H9 (cell line): ENCODE data around the gene SLIT1. TPM values are rescaled to one million over a fixed set of nuclear protein-coding genes. Genes with fewer than 3 reads are reported as not detected.

Experiments used
- DNase-seq: peaks from one replicate; pipeline ENCODE4 v3.0.0-alpha.2; 2017
- H2AFZ ChIP-seq: one replicate; pipeline ENCODE4 v1.6.1; 2013; ENCODE audit warnings: mild to moderate bottlenecking, low read length, control low read depth, moderate library complexity
- H2AK5ac ChIP-seq: 2 replicates; pipeline ENCODE4 v1.6.1; 2013; ENCODE audit warnings: low read length, control low read depth, mixed read lengths; ENCODE audit not compliant: insufficient read length
- H2BK120ac ChIP-seq: one replicate; pipeline ENCODE4 v1.6.1; 2013; ENCODE audit warnings: low read depth, mild to moderate bottlenecking, low read length, control low read depth, inconsistent platforms; ENCODE audit not compliant: poor library complexity, severe bottlenecking
- H2BK12ac ChIP-seq: 2 replicates; pipeline ENCODE4 v1.6.1; 2013; ENCODE audit warnings: low read length, control low read depth, mixed read lengths, low read depth; ENCODE audit not compliant: insufficient read length
- H2BK15ac ChIP-seq: 2 replicates; pipeline ENCODE4 v1.6.1; 2013; ENCODE audit warnings: low read depth, low read length, control low read depth
- H2BK20ac ChIP-seq: one replicate; pipeline ENCODE4 v1.6.1; 2013; ENCODE audit warnings: low read depth, mild to moderate bottlenecking, low read length, control low read depth, inconsistent platforms; ENCODE audit not compliant: poor library complexity, severe bottlenecking
- H2BK5ac ChIP-seq: 2 replicates; pipeline ENCODE4 v1.6.1; 2013; ENCODE audit warnings: low read length, control low read depth, mixed read lengths; ENCODE audit not compliant: insufficient read length
- H3K14ac ChIP-seq: 2 replicates; pipeline ENCODE4 v1.6.1; 2013; ENCODE audit warnings: low read length, control low read depth; ENCODE audit not compliant: insufficient read depth
- H3K18ac ChIP-seq: 2 replicates; pipeline ENCODE4 v1.6.1; 2013; ENCODE audit warnings: low read depth, mild to moderate bottlenecking, mixed read lengths, low read length, control low read depth; ENCODE audit not compliant: insufficient read length
- H3K23ac ChIP-seq: 2 replicates; pipeline ENCODE4 v1.6.1; 2013; ENCODE audit warnings: low read length, control low read depth, mixed read lengths, low read depth; ENCODE audit not compliant: insufficient read length
- H3K23me2 ChIP-seq: 2 replicates; pipeline ENCODE4 v1.6.1; 2013; ENCODE audit warnings: low read depth, mild to moderate bottlenecking, mixed read lengths, low read length, control low read depth; ENCODE audit not compliant: insufficient read length, poor library complexity, severe bottlenecking
- H3K27ac ChIP-seq: 2 replicates; pipeline ENCODE4 v1.5.1; 2013; ENCODE audit warnings: low read length, control low read depth, mixed read lengths, low read depth; ENCODE audit not compliant: insufficient read length
- H3K27me3 ChIP-seq: 2 replicates; pipeline ENCODE4 v1.6.1; 2013; ENCODE audit warnings: low read length, control low read depth, inconsistent platforms; ENCODE audit not compliant: insufficient read depth
- H3K4ac ChIP-seq: 2 replicates; pipeline ENCODE4 v1.6.1; 2013; ENCODE audit warnings: low read depth, mild to moderate bottlenecking, control low read depth, inconsistent platforms, low read length, moderate library complexity
- H3K4me1 ChIP-seq: 2 replicates; pipeline ENCODE4 v1.6.1; 2013; ENCODE audit warnings: low read length, control low read depth, inconsistent platforms; ENCODE audit not compliant: insufficient read depth
- H3K4me2 ChIP-seq: 2 replicates; pipeline ENCODE4 v1.6.1; 2013; ENCODE audit warnings: low read length, control low read depth, mixed read lengths; ENCODE audit not compliant: insufficient read length, insufficient read depth
- H3K56ac ChIP-seq: 2 replicates; pipeline ENCODE4 v1.6.1; 2013; ENCODE audit warnings: low read depth, mild to moderate bottlenecking, mixed read lengths, low read length, control low read depth; ENCODE audit not compliant: insufficient read length
- H3K79me1 ChIP-seq: 2 replicates; pipeline ENCODE4 v1.6.1; 2013; ENCODE audit warnings: low read depth, mild to moderate bottlenecking, moderate library complexity, low read length, control low read depth, inconsistent platforms; ENCODE audit not compliant: insufficient read depth, poor library complexity, severe bottlenecking
- H3K79me2 ChIP-seq: 2 replicates; pipeline ENCODE4 v1.6.1; 2013; ENCODE audit warnings: low read length, control low read depth, inconsistent platforms; ENCODE audit not compliant: insufficient read depth
- H3K9ac ChIP-seq: 2 replicates; pipeline ENCODE4 v1.6.1; 2013; ENCODE audit warnings: low read length, control low read depth, mixed read lengths; ENCODE audit not compliant: insufficient read length; ENCODE audit errors: extremely low read depth
- H3K9me3 ChIP-seq: one replicate; pipeline ENCODE4 v1.6.1; 2013; ENCODE audit warnings: low read depth, low read length, inconsistent platforms; ENCODE audit not compliant: control insufficient read depth
- H3T11ph ChIP-seq: one replicate; pipeline ENCODE4 v1.6.1; 2013; ENCODE audit warnings: mild to moderate bottlenecking, low read length, control low read depth, inconsistent platforms
- H4K20me1 ChIP-seq: one replicate; pipeline ENCODE4 v1.6.1; 2013; ENCODE audit not compliant: control insufficient read depth, insufficient read length, insufficient read depth
- H4K5ac ChIP-seq: 2 replicates; pipeline ENCODE4 v1.6.1; 2013; ENCODE audit warnings: low read depth, mild to moderate bottlenecking, mixed read lengths, low read length, control low read depth; ENCODE audit not compliant: insufficient read length
- H4K8ac ChIP-seq: replicated peaks from 2 replicates; pipeline ENCODE4 v1.6.1; 2013; ENCODE audit warnings: low read length, control low read depth, mixed read lengths, low read depth; ENCODE audit not compliant: insufficient read length
- H4K91ac ChIP-seq: 2 replicates; pipeline ENCODE4 v1.6.1; 2013; ENCODE audit warnings: low read depth, mild to moderate bottlenecking, moderate library complexity, mixed read lengths, low read length, control low read depth; ENCODE audit not compliant: insufficient read length
- H3K27ac Mint-ChIP-seq, 3 experiments: 2 replicates in 2 of 3; 3 replicates in 1 of 3; pipeline ENCODE4 v1.8.0; 2020 to 2021; ENCODE audit warnings: mixed read lengths in 3 of 3, mild to moderate bottlenecking in 1 of 3, moderate library complexity in 1 of 3
- H3K27me3 Mint-ChIP-seq: 2 replicates; pipeline ENCODE4 v1.8.0; 2021; ENCODE audit warnings: low read depth, mild to moderate bottlenecking, moderate library complexity, mixed read lengths
- H3K36me3 Mint-ChIP-seq, 3 experiments: 2 replicates in 2 of 3; 3 replicates in 1 of 3; pipeline ENCODE4 v1.8.0; 2020 to 2021; ENCODE audit warnings: low read depth in 3 of 3, mixed read lengths in 3 of 3; ENCODE audit not compliant: insufficient read depth in 1 of 3
- H3K4me1 Mint-ChIP-seq, 2 experiments: 2 replicates each; pipeline ENCODE4 v1.8.0; 2020; ENCODE audit warnings: mixed read lengths in 2 of 2
- H3K4me3 Mint-ChIP-seq, 2 experiments: 2 replicates in 1 of 2; 3 replicates in 1 of 2; pipeline ENCODE4 v1.8.0; 2020 to 2021; ENCODE audit warnings: mild to moderate bottlenecking in 2 of 2, mixed read lengths in 2 of 2, moderate library complexity in 1 of 2
- H3K9me3 Mint-ChIP-seq, 2 experiments: 2 replicates in 1 of 2; 3 replicates in 1 of 2; pipeline ENCODE4 v1.8.0; 2020; ENCODE audit warnings: mild to moderate bottlenecking in 2 of 2, mixed read lengths in 2 of 2, moderate library complexity in 1 of 2
- CTCF ChIP-seq: fragments of 200-600 bp; sonication (generic); conservative IDR thresholded peaks from 3 replicates; pipeline ENCODE4 v1.8.0; 2021; ENCODE audit warnings: antibody characterized with exemption, mild to moderate bottlenecking
- WGBS: extraction: QIAGEN DNeasy Blood & Tissue Kit; methylation state at CpG from one replicate; pipeline ENCODE4 v1.1.7; 2013; ENCODE audit warnings: missing lambda C conversion rate, low lambda C conversion rate, mixed read lengths; ENCODE audit not compliant: insufficient read length; ENCODE audit errors: extremely low coverage; 5-methylcytosine and 5-hydroxymethylcytosine counted together
- total RNA-seq: library from RNA; stranded (reverse); gene quantifications from 2 replicates; pipeline ENCODE4 v1.2.1, GENCODE V29; 2021

Gene SLIT1
- total RNA-seq, 1 experiment from 2014 or later, result 0.57 TPM

- H3K9me3 Mint-ChIP-seq, result no peaks in the 10 kb centered on the region; a peak in 1 of 5 replicates
- H3K79me2 ChIP-seq, result no peaks in the 10 kb centered on the region
- H3K36me3 Mint-ChIP-seq, result no peaks in the 10 kb centered on the region
- H3K4me3 Mint-ChIP-seq, result no peak overlapping the region
- TF ChIP-seq CTCF, result no peak
- H3K9me3 ChIP-seq, result no peaks in the 10 kb centered on the region
- no CpG with 5 or more reads among the region's 6 CpGs for WGBS
- peaks cover 21 to 26% of the 10 kb centered on the region in 2 experiments for H3K4me1 Mint-ChIP-seq
- H2AK5ac ChIP-seq, result no peak overlapping the region
- no peak for DNase-seq
- H3K56ac ChIP-seq, result no peak overlapping the region
- no peak overlapping the region for H3K27ac Mint-ChIP-seq
- H3K27me3 Mint-ChIP-seq, result peaks cover 4% of the 10 kb centered on the region
- no peak overlapping the region for H2AFZ ChIP-seq
- H3K23ac ChIP-seq, result no peak overlapping the region
- H4K20me1 ChIP-seq, result no peaks in the 10 kb centered on the region
- no peaks in the 10 kb centered on the region for H3K23me2 ChIP-seq
- H4K8ac ChIP-seq, result no peak overlapping the region
- H4K5ac ChIP-seq, result no peak overlapping the region
- no peaks in the 10 kb centered on the region for H3K27me3 ChIP-seq
- H3K4ac ChIP-seq, result no peak overlapping the region
- no peaks in the 10 kb centered on the region for H3K79me1 ChIP-seq
- H2BK120ac ChIP-seq, result no peak overlapping the region
- no peak overlapping the region for H4K91ac ChIP-seq
- H3K27ac ChIP-seq, result no peak overlapping the region
- no peak overlapping the region for H2BK12ac ChIP-seq
- H3K9ac ChIP-seq, result no peak overlapping the region
- peaks cover 3% of the 10 kb centered on the region; the same call in 1 of the 2 replicates for H3K4me1 ChIP-seq
- H3K18ac ChIP-seq, result no peak overlapping the region
- no peak overlapping the region for H2BK5ac ChIP-seq
- no peak overlapping the region for H2BK20ac ChIP-seq
- H3K4me2 ChIP-seq, result no peak overlapping the region
- no peak overlapping the region for H3K14ac ChIP-seq
- no peak overlapping the region for H3T11ph ChIP-seq
- H2BK15ac ChIP-seq, result no peak overlapping the region
Measured at GRCh38 chr10:97097084-97097433, 88.7 kb downstream of the SLIT1 start.
